ENCODE results near the gene NXPE4.

DNA sequence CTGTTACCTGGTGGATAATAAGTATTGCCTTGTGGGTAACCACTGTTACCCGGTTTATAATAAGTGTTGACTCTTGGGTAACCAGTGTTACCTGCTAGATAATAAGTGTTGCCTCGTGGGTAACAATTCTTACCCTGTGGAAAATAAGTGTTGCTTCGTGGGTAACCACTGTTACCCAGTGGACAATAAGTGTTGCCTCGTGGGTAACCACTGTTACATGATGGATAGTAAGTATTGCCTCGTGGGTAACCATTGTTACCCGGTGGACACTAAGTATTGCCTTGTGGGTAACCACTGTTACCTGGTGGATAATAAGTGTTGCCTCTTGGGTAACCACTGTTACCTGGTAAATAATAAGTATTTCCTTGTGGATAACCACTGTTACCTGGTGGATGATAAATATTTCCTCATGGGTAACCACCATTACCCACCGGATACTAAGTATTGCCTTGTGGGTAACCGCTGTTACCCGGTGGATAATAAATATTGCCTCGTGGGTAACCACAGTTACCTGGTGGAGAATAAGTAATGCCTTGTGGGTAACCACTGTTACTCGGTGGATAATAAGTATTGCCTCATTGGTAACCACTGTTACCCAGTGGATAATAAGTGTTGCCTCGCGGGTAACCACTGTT, 8.7 kb upstream of the NXPE4 start:
- TF ChIP-seq, protein P1, sequence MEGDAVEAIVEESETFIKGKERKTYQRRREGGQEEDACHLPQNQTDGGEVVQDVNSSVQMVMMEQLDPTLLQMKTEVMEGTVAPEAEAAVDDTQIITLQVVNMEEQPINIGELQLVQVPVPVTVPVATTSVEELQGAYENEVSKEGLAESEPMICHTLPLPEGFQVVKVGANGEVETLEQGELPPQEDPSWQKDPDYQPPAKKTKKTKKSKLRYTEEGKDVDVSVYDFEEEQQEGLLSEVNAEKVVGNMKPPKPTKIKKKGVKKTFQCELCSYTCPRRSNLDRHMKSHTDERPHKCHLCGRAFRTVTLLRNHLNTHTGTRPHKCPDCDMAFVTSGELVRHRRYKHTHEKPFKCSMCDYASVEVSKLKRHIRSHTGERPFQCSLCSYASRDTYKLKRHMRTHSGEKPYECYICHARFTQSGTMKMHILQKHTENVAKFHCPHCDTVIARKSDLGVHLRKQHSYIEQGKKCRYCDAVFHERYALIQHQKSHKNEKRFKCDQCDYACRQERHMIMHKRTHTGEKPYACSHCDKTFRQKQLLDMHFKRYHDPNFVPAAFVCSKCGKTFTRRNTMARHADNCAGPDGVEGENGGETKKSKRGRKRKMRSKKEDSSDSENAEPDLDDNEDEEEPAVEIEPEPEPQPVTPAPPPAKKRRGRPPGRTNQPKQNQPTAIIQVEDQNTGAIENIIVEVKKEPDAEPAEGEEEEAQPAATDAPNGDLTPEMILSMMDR (IDR thresholded peaks at IDR 0.05 in 4 of 5, conservative IDR thresholded peaks at IDR 0.05 in 1 of 5): no peak
- no peak for TF ChIP-seq POLR2A (IDR thresholded peaks at IDR 0.05)

Data from gastrocnemius medialis (tissue), 4 donors.